GM13976 (cell line): ENCODE data around the gene SCO2.
A peak's percentile ranks its signal among the peaks of the same experiment; 100 is the strongest.
"Not testable (repeated sequence)": the region's sequence is repeated elsewhere in the genome, so short reads cannot be mapped to it uniquely, and the experiment has no call there.

Experiments used
- DNase-seq: peaks from one replicate; pipeline ENCODE4 v3.0.0; 2012; ENCODE audit warnings: low spot score
- CTCF ChIP-seq: IDR thresholded peaks from 2 replicates; pipeline ENCODE4 v1.5.1; 2012; ENCODE audit warnings: borderline replicate concordance, mild to moderate bottlenecking; ENCODE audit not compliant: insufficient read depth; ENCODE audit errors: extremely low read depth, missing control alignments, control extremely low read depth
- in situ Hi-C: fragments of 300-500 bp; cut with MboI; formaldehyde crosslinking; loops from one replicate; pipeline ENCODE4 v1.12.0; 2022; ENCODE audit warnings: low sequenced_read_pairs, mixed read lengths, inconsistent platforms; ENCODE audit not compliant: unreplicated experiment

The SCO2 gene

GRCh38 chr22:50540381-50540780, 15.0 kb upstream of the SCO2 start:
- no peak for DNase-seq
- in situ Hi-C loops = no loop called here
- TF ChIP-seq CTCF = no peak

GRCh38 chr22:50537765-50538164, 12.4 kb upstream of the SCO2 start:
- DNase-seq = no peak
- in situ Hi-C loops = no loop called here

DNA sequence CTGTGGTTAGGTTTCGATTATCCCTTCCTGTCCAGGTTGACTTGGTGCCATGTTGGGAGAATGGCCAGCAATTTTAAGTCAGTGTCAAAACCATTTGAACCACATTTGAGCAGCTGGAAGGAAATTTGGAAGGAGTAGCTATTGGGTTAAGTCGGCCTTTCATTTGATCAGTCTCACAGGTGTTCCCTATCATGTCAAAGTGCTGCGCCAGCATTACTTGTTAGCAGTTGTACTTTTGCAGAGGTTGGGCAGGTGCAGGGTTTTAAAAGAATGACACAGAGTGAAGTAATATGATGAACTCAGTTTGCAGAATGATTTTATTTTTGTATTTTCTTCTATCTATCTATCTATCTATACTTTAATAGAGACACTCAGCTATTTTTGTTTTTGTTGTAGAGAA, 10.8 kb upstream of the SCO2 start:
- in situ Hi-C loops = no loop called here
- no peak for DNase-seq
- TF ChIP-seq CTCF = no peak

More at GRCh38 chr22:50537765-50538164, 12.4 kb upstream of the SCO2 start:
- no peak for TF ChIP-seq CTCF

DNA sequence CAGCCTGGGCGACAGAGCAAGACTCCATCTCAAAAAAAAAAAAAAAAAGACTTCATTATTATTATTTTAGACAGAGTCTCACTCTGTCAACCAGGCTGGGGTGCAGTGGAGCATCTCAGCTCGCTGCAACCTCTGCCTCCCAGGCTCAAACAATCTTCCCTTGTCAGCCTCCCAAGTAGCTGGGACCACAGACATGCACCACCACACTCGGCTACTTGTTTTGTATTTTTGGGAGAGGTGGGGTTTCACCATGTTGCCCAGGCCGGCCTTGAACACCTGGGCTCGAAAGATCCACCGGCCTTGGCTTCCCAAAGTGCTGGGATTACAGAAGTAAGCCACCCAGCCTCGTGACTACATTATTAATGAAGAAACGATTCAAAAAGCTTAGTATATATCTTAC, 9.7 kb upstream of the SCO2 start:
- in situ Hi-C loops = no loop called here
- no peak for TF ChIP-seq CTCF

DNA sequence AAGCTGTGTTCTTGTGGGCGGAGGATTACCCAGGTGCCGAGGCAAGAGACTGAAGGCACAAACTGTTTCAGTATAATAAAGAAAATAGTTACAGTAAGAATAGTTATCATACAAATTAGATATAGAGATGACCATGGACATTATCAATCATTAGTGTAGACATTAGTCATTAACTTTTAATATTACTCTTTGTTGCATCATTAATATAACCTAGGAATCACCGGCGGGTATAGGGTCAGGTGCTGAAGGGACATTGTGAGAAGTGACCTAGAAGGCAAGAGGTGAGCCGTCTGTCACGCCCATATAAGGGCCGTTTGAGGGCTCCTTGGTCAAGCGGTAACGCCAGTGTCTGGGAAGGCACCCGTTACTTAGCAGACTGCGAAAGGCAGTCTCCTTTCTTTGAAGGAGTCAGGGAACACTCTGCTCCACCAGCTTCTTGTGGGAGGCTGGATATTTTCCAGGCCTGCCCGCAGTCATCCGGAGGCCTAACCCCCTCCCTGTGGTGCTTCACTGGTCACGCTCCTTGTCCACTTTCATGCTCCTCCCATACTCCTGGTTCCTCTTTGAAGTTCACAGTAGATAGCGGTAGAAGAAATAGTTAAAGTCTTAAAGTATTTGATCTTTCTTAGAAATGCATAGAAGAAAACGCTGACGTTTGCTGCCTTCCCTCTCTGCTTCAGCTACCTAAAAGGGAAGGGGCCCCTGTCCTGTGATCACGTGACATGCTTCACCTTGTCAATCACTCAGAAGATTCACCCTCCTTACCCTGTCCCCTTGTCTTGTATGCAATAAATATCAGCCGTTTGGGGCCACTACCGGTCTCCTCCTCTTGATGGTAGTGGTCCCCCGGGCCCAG, 8.7 kb upstream of the SCO2 start:
- in situ Hi-C loops = not testable (repeated sequence)

More for the DNA sequence above, 9.7 kb upstream of the SCO2 start:
- DNase-seq = no peak

DNA sequence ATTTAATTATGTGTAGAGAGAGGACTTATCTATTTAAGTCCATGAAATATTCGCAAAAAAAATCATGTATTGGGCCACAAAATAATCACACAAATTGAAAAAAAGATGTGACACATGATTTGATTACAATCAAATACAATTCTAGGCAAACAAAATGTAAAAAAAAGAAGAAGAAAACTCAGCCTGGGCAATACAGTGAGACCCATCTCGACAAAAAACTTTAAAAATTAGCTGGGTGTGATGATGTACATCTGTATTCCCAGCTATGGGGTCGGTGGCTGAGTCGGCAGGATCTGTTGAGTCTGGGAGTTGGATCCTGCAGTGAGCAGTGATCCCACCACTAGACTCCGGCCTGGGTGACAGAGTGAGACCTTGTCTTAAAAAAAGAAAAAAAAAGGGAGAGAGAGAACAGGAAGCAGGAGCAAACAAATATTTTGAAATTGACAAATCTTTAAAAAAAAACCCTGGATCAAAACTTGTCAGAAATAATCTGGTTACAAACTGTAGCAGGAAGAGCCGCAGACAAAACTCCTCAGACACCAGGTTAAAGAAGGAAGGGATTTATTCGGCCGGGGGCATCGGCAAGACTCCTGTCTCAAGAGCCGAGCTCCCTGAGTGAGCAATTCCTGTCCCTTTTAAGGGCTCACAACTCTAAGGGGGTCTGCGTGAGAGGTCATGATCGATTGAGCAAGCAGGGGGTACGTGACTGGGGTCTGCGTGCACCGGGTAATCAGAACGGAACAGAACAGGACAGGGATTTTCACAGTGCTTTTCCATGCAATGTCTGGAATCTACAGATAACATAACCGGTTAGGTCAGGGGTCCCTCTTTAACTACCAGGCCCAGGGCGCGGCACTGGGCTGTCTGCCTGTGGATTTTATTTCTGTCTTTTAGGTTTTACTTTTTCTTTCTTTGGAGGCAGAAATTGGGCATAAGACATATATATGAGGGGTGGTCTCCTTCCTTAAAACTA, 7.7 kb upstream of the SCO2 start:
- in situ Hi-C loops = no loop called here
- no peak for TF ChIP-seq CTCF
- DNase-seq = no peak

More for the DNA sequence above, 8.7 kb upstream of the SCO2 start:
- DNase-seq = peak; percentile 21
